ENCODE data around the gene MRPL39.

Gene MRPL39

GRCh38 chr21:25558123-25558522, 49.2 kb downstream of the MRPL39 start:
- DNase-seq (ENCODE audit: low read depth): no peak
- TF ChIP-seq, protein P1, sequence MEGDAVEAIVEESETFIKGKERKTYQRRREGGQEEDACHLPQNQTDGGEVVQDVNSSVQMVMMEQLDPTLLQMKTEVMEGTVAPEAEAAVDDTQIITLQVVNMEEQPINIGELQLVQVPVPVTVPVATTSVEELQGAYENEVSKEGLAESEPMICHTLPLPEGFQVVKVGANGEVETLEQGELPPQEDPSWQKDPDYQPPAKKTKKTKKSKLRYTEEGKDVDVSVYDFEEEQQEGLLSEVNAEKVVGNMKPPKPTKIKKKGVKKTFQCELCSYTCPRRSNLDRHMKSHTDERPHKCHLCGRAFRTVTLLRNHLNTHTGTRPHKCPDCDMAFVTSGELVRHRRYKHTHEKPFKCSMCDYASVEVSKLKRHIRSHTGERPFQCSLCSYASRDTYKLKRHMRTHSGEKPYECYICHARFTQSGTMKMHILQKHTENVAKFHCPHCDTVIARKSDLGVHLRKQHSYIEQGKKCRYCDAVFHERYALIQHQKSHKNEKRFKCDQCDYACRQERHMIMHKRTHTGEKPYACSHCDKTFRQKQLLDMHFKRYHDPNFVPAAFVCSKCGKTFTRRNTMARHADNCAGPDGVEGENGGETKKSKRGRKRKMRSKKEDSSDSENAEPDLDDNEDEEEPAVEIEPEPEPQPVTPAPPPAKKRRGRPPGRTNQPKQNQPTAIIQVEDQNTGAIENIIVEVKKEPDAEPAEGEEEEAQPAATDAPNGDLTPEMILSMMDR (IDR thresholded peaks at IDR 0.05; ENCODE audit: low read length, missing control alignments): no peak
- H3K4me3 ChIP-seq (replicated peaks; ENCODE audit: low read depth, low read length): no peak overlapping the region

DNA sequence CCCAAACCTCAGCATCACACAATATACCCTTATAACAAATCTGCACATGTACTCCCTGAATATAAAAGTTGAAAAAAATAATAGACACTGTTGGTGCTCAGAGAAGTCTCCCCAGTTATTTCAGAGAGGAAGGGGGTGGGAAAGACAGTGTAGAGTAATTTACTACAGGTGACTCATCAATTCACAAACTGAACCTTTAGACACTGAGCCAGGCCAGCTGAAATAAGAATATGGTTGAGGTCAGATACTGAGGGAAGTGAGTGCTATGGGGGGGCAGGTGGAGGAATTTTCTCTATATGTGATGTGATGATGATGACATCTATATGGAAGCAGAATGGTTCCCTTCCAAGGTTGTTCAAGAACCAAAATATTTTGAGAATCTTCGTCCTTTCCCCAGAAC, 50.1 kb downstream of the MRPL39 start:
- no peak overlapping the region for H3K4me3 ChIP-seq (replicated peaks; ENCODE audit: low read depth, low read length)

DNA sequence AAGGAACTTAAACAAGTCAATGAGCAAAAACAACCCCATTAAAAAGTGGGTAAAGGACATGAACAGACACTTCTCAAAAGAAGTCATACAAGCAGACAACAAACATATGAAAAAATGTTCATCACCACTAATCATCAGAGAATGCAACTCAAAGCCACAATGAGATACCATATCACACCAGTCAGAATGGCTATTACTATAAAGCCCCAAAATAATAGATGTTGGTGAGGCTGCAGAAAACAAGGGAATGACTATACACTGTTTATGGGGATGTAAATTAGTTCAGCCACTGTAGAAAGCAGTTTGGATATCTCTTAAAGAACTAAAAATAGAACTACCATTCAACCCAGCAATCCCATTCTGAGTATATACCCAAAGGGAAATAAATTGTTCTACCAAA, 51.2 kb downstream of the MRPL39 start:
- no peak for DNase-seq (ENCODE audit: low read depth)
- H3K4me3 ChIP-seq (replicated peaks; ENCODE audit: low read depth, low read length): no peak overlapping the region
- TF ChIP-seq, protein P1 (IDR thresholded peaks at IDR 0.05; ENCODE audit: low read length, missing control alignments): no peak

More for the DNA sequence above, 50.1 kb downstream of the MRPL39 start:
- no peak for DNase-seq (ENCODE audit: low read depth)
- TF ChIP-seq, protein P1 (IDR thresholded peaks at IDR 0.05; ENCODE audit: low read length, missing control alignments): no peak

DNA sequence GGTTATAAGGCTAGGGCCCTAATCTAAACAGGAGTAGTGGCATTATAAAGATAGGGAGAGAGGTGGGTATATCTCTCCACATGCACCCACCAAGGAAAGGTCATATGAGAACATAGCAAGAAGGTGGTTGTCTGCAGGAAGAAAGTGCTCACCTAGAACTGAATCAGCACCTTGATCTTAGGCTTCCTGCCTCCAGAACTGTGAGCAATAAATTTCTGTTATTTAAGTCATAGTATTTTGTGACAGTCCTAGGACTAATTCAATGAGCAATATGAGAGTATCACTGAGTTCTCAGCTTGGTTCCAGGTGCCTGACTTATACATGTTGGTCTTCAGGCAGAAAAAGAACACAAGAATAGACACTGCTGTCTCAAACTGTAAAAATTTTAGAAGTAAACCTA, 51.8 kb downstream of the MRPL39 start:
- TF ChIP-seq, protein P1 (IDR thresholded peaks at IDR 0.05; ENCODE audit: low read length, missing control alignments): no peak
- H3K4me3 ChIP-seq (replicated peaks; ENCODE audit: low read depth, low read length): no peak overlapping the region
- DNase-seq (ENCODE audit: low read depth): no peak

DNA sequence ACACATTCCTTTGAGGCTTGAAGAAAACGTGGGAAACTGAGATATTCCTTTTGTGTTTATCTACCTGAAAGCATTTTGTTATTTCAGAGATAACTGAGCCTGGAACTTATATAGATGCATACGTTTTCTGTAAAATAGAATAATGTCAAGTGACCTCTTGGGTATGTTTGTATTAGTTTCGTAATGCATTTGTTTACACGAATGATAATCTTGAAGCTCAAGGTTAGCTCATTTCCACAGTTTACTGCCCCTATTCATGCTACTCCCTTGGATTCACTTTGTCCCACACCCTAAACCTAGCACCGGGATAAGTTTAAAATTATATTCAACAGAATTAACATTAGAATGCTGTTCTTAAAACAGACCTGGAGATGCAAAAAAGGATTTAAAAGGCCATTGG, 54.4 kb downstream of the MRPL39 start:
- no peak overlapping the region for H3K4me3 ChIP-seq (replicated peaks; ENCODE audit: low read depth, low read length)
- TF ChIP-seq, protein P1 (IDR thresholded peaks at IDR 0.05; ENCODE audit: low read length, missing control alignments): no peak

DNA sequence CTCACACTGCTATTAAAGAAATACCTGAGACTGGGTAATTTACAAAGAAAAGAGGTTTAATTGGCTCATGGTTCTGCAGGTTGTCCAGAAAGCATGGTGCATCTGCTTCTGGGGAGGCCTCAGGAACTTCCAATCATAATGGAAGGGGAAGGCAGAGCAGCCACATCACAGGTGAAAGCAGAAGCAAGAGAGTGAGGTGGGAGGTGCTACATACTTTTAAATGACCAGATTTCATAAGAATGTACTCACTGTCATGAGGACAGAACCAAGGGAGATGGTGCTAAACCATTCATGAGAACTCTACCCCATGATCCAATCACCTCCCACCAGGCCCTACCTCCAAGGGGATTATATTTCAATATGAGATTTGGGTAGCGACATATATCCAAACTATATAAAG, 55.7 kb downstream of the MRPL39 start:
- H3K4me3 ChIP-seq (replicated peaks; ENCODE audit: low read depth, low read length): no peak overlapping the region
- TF ChIP-seq, protein P1 (IDR thresholded peaks at IDR 0.05; ENCODE audit: low read length, missing control alignments): no peak
- no peak for DNase-seq (ENCODE audit: low read depth)

More for the DNA sequence above, 54.4 kb downstream of the MRPL39 start:
- DNase-seq (ENCODE audit: low read depth): no peak

- TF ChIP-seq, protein P1 (IDR thresholded peaks at IDR 0.05; ENCODE audit: low read length, missing control alignments): no peak
- no peak for DNase-seq (ENCODE audit: low read depth)
- H3K4me3 ChIP-seq (replicated peaks; ENCODE audit: low read depth, low read length): no peak overlapping the region
These were observed 56.7 kb downstream of the MRPL39 start for GRCh38 chr21:25550352-25551120.
